ENCODE measurements around the gene SLAMF7.
"Not testable (repeated sequence)": the region's sequence is repeated elsewhere in the genome, so short reads cannot be mapped to it uniquely, and the experiment has no call there.

Gene SLAMF7

GRCh38 chr1:160711602-160712311 is 27.3 kb upstream of the SLAMF7 start, which contains the start of gene CD48:
CD48 (minus strand) TSS chr1:160711822; CDS start chr1:160711763, 59 bp downstream.
- no peak for DNase-seq (ENCODE audit: low read depth)
- no peak within 1 kb of the TSS for H3K4me3 ChIP-seq (ENCODE audit: low read depth, low read length)
- TF ChIP-seq CTCF (IDR thresholded peaks at IDR 0.05; ENCODE audit: control insufficient read depth, extremely low read depth, insufficient read depth) = no peak

DNA sequence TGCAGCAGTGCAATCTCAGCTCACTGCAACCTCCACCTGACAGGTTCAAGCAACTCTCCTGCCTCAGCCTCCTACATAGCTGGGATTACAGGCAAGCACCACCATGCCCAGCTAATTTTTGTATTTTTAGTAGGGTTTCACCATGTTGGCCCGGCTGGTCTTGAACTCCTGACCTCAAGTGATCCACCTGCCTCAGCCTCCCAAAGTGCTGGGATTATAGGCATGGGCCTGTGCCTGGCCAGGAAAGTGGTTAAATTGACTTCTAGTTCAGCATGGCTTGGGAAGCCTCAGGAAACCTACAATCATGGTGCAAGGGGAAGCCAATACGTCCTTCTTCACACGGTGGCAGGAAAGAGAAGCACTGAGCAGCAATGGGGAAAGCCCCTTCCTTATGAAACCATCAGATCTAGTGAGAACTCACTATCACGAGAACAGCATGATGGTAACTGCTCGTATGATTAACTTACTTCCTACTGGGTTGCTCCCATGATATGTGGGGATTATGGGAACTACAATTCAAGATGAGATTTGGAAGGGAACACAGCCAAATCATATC is 26.4 kb upstream of the SLAMF7 start:
- not testable (repeated sequence) for DNase-seq (ENCODE audit: low read depth); H3K4me3 ChIP-seq (ENCODE audit: low read depth, low read length)

GRCh38 chr1:160713161-160713560 is 25.9 kb upstream of the SLAMF7 start:
- H3K4me3 ChIP-seq (ENCODE audit: low read depth, low read length) = no peak overlapping the region
- no peak for DNase-seq (ENCODE audit: low read depth)
- TF ChIP-seq CTCF (IDR thresholded peaks at IDR 0.05; ENCODE audit: control insufficient read depth, extremely low read depth, insufficient read depth) = no peak

GRCh38 chr1:160714034-160714648 is 24.9 kb upstream of the SLAMF7 start:
- DNase-seq (ENCODE audit: low read depth); H3K4me3 ChIP-seq (ENCODE audit: low read depth, low read length): not testable (repeated sequence)

- DNase-seq (ENCODE audit: low read depth) = no peak
- TF ChIP-seq CTCF (IDR thresholded peaks at IDR 0.05; ENCODE audit: control insufficient read depth, extremely low read depth, insufficient read depth) = no peak
Measured at GRCh38 chr1:160716013-160716412, 23.0 kb upstream of the SLAMF7 start.

GRCh38 chr1:160717306-160717705 is 21.7 kb upstream of the SLAMF7 start:
- no peak for DNase-seq (ENCODE audit: low read depth)
- TF ChIP-seq CTCF (IDR thresholded peaks at IDR 0.05; ENCODE audit: control insufficient read depth, extremely low read depth, insufficient read depth) = no peak
- no peak overlapping the region for H3K4me3 ChIP-seq (ENCODE audit: low read depth, low read length)

More at GRCh38 chr1:160716013-160716412, 23.0 kb upstream of the SLAMF7 start:
- no peak overlapping the region for H3K4me3 ChIP-seq (ENCODE audit: low read depth, low read length)

- H3K4me3 ChIP-seq (ENCODE audit: low read depth, low read length) = no peak overlapping the region
- DNase-seq (ENCODE audit: low read depth) = no peak
- TF ChIP-seq CTCF (IDR thresholded peaks at IDR 0.05; ENCODE audit: control insufficient read depth, extremely low read depth, insufficient read depth) = no peak
Measured at GRCh38 chr1:160718210-160718609, 20.8 kb upstream of the SLAMF7 start.

Measured in LNCaP clone FGC (cell line).